Psoas muscle (tissue), 8 donors: ENCODE results near the gene CACNG6. TPM values are rescaled to one million over a fixed set of nuclear protein-coding genes. Genes with fewer than 3 reads are reported as not detected.

Experiments
- ATAC-seq, 4 donors: fragments of 200-7000 bp; cut with Tn5 transposase; one replicate each; pipeline ENCODE4 v1.9.1; 2020; ENCODE audit warnings: moderate library complexity in 3 of 4, mild to moderate bottlenecking in 2 of 4
- DNase-seq, 2 donors: peaks; one replicate each; pipeline ENCODE4 v3.0.0-alpha.2; 2020
- H3K27ac ChIP-seq: fragments of 200-600 bp; one replicate; pipeline ENCODE4 v1.8.0; 2022
- H3K27me3 ChIP-seq, 3 donors: fragments of 200-600 bp in 1 of 3; one replicate each; pipeline versions ENCODE4 v1.6.1 to v1.8.0; 2013 to 2022; ENCODE audit warnings: low read length in 2 of 3, mild to moderate bottlenecking in 2 of 3, moderate library complexity in 1 of 3; ENCODE audit not compliant: insufficient read depth in 3 of 3
- H3K36me3 ChIP-seq, 2 donors: fragments of 200-600 bp in 1 of 2; one replicate each; pipeline versions ENCODE4 v1.6.1 to v1.8.0; 2013 to 2022; ENCODE audit warnings: low read depth in 1 of 2, mild to moderate bottlenecking in 1 of 2, moderate library complexity in 1 of 2; ENCODE audit not compliant: insufficient read depth in 1 of 2
- H3K4me1 ChIP-seq: fragments of 200-600 bp; one replicate; pipeline ENCODE4 v1.8.0; 2022
- H3K4me3 ChIP-seq: fragments of 200-600 bp; one replicate; pipeline ENCODE4 v1.8.0; 2022; ENCODE audit warnings: mild to moderate bottlenecking
- H3K9me3 ChIP-seq: fragments of 200-600 bp; one replicate; pipeline ENCODE4 v1.8.0; 2022
- CTCF ChIP-seq: fragments of 200-600 bp; IDR thresholded peaks from one replicate; pipeline ENCODE4 v1.8.0; 2022; ENCODE audit warnings: antibody characterized with exemption
- WGBS, 3 donors: extraction: QIAGEN DNeasy Blood & Tissue Kit; methylation state at CpG; one replicate each; pipeline versions ENCODE4 v1.1.6 to v1.1.7; 2013; 5-methylcytosine and 5-hydroxymethylcytosine counted together
- intact Hi-C, 2 donors: fragments of 100-400 bp; cut with DNase I; formaldehyde crosslinking; loops; one replicate each; pipeline versions ENCODE4 v1.11.0 to v1.14.2; 2022
- polyA plus RNA-seq, 3 donors: library from polyadenylated mRNA; stranded (reverse); fragments of 200-250 nt; gene quantifications; one replicate each; pipeline ENCODE4 v1.2.3, GENCODE V29; 2013
- total RNA-seq, 4 donors: library from RNA; stranded (reverse); fragmentation: NEBNext Ultra II Directional in 2 of 4; extraction: Animal tissue kit (Norgen Biotek cat#: 25700) in 2 of 4; gene quantifications; one replicate each; pipeline versions ENCODE4 v1.2.1 to v1.2.4, GENCODE V29; 2021 to 2023
- donor health status: healthy with polysubstance abuse.
- donor health status: DM: no; HTN: no; CAD: no; lungs with moderate emphysema.
- donor health status: Bipolar disorder and iron deficiency.
- donor health status: healthy.
- donor health status: DM: yes; HTN: yes; CAD: no.
- donor health status: DM: no; HTN: no; CAD: no.
- donor health status: DM: no; HTN: no; CAD: no.
- donor health status: DM: yes; HTN: yes; CAD: no.

The CACNG6 gene
- total and polyA plus RNA-seq, 7 donors, result 2.1 to 33.1 (median 20.4) TPM

GRCh38 chr19:53962887-53963431 lies 28.5 kb upstream of the CACNG6 start, which contains the start of gene CACNG8:
Gene CACNG8, plus strand, starts transcription at chr19:53962937.
- no peak within 1 kb of the TSS for H3K27ac ChIP-seq
- TF ChIP-seq CTCF, result no peak
- intact Hi-C loops, result no loop called here
- ATAC-seq (no peak), DNase-seq (no peak)
- H3K4me3 ChIP-seq, result no peak within 1 kb of the TSS
- peaks cover 0 to 74% (median 29%) of the 10 kb centered on the region in 3 donors for H3K27me3 ChIP-seq
- H3K4me1 ChIP-seq, result no peaks in the 10 kb centered on the region
- H3K9me3 ChIP-seq, result no peaks in the 10 kb centered on the region
- H3K36me3 ChIP-seq, result no peaks in the 10 kb centered on the region
- 1 to 2% (median 2%) methylated on average over 25 to 55 of the region's 55 CpGs for WGBS, 3 donors

DNA sequence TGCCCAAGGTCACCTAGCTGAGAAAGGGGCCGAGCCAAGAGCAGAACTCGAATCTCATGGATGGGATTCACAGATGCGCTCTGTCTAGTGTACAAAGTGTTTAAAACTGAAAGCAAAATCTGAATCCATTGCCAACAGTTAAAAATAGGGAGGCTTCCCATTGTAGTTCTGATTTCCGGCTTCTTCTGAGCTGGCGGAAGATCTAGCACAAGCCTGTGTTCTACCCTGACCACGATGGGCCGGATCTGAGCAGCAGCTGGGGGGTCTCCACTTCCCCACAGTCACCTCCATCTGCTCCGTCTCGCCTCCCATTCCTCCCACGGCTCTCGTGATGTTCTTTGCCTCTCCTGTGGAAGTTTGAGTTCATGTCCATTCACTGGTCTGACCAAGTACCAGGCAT lies 26.3 kb upstream of the CACNG6 start:
- peak overlapping the region; percentile 32 for H3K4me3 ChIP-seq
- peaks cover 0 to 57% (median 22%) of the 10 kb centered on the region in 3 donors for H3K27me3 ChIP-seq
- ATAC-seq, result no peak
- WGBS, 3 donors, result 48 to 55% (median 54%) methylated on average over 11 of the region's 11 CpGs
- no peak overlapping the region for H3K27ac ChIP-seq
- intact Hi-C loops, result no loop called here
- DNase-seq, result no peak
- no peak for TF ChIP-seq CTCF
- no peaks in the 10 kb centered on the region for H3K4me1 ChIP-seq
- H3K36me3 ChIP-seq, result no peaks in the 10 kb centered on the region
- H3K9me3 ChIP-seq, result no peaks in the 10 kb centered on the region

DNA sequence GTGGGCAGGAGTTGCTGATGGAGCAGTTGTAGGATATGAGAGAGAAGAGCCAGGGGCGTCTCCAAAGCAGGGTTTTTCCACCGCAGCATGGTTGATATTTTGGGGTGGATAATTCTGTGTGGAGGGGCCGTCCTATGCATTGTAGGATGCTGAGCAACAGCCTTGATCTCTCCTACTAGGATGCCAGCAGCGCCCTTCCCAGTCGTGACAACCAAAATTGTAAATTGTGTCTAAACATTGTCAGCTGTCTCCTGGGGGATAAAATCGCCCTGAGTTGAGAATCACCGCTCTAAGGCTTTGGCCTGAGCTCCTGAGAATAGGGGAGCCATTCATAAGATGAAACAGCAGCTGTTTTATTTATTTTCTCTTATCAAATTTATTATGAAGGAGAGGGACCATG lies 24.5 kb upstream of the CACNG6 start:
- intact Hi-C loops, result no loop called here
- TF ChIP-seq CTCF, result no peak
- Histone ChIP-seq H3K36me3 (no peaks in the 10 kb centered on the region), H3K27me3 (peaks cover 0 to 40% (median 13%) of the 10 kb centered on the region in 3 donors), H3K9me3 (no peaks in the 10 kb centered on the region), H3K27ac (no peak overlapping the region), H3K4me3 (no peak overlapping the region), H3K4me1 (no peaks in the 10 kb centered on the region)
- ATAC-seq (no peak), DNase-seq (no peak)
- WGBS, 3 donors, result 57 to 62% (median 61%) methylated on average over 7 of the region's 7 CpGs

- ATAC-seq (no peak), DNase-seq (no peak)
- intact Hi-C loops, result no loop called here
- H3K4me3 ChIP-seq, result no peak overlapping the region
- 87 to 90% (median 87%) methylated on average over 6 of the region's 6 CpGs for WGBS, 3 donors
- no peaks in the 10 kb centered on the region for H3K36me3 ChIP-seq
- H3K27ac ChIP-seq, result no peak overlapping the region
- peaks cover 0 to 22% (median 0%) of the 10 kb centered on the region in 3 donors for H3K27me3 ChIP-seq
- H3K9me3 ChIP-seq, result no peaks in the 10 kb centered on the region
- H3K4me1 ChIP-seq, result no peaks in the 10 kb centered on the region
- TF ChIP-seq CTCF, result no peak
These were observed 22.1 kb upstream of the CACNG6 start for GRCh38 chr19:53969366-53969765.

DNA sequence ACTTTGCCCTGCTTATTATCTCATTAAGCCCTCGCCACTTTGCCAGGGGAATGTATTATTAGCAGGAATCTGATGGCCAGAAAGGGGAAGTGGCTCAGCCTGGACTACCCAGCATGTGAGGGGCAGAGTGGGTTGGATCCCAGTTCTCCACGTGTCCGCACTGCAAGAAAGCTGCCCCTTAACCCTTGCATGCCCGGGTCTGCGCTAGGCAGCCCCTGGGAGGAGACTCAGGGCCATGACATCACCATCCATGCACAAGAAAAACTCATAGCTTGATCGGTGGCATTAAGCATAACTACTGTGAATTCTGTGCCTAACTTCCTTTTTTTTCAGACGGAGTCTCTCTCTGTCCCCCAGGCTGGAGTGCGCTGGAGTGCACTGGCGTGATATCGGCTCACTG lies 19.8 kb upstream of the CACNG6 start:
- no peak overlapping the region for H3K4me3 ChIP-seq
- no peaks in the 10 kb centered on the region for H3K9me3 ChIP-seq
- TF ChIP-seq CTCF, result no peak
- WGBS, 3 donors, result 60 to 65% (median 65%) methylated on average over 10 of the region's 10 CpGs
- H3K27ac ChIP-seq, result no peak overlapping the region
- no peaks in the 10 kb centered on the region for H3K27me3 ChIP-seq
- no peak for DNase-seq
- no peaks in the 10 kb centered on the region for H3K36me3 ChIP-seq
- no peaks in the 10 kb centered on the region for H3K4me1 ChIP-seq
- intact Hi-C loops, result loop anchor here in 1 of 2 donors (10.0 kb wide), 1 partner anchor 143 kb away; the partner anchor contains the start of genes PRPF31 and TFPT
- no peak for ATAC-seq
